HEK293T (cell line): ENCODE measurements around the gene C1orf226.

Source experiments
- BHLHE40 ChIP-seq: fragments of 450-650 bp; IDR thresholded peaks from 2 replicates; pipeline ENCODE4 v1.6.1; 2016; ENCODE audit warnings: mild to moderate bottlenecking, moderate library complexity, borderline replicate concordance
- FOXA1 ChIP-seq: fragments of 450-650 bp; IDR thresholded peaks from 2 replicates; pipeline ENCODE4 v1.6.1; 2016; ENCODE audit warnings: mild to moderate bottlenecking
- FOXK2 ChIP-seq: fragments of 450-650 bp; IDR thresholded peaks from 2 replicates; pipeline ENCODE4 v1.6.1; 2016; ENCODE audit warnings: mild to moderate bottlenecking
- HDGF ChIP-seq: fragments of 450-650 bp; IDR thresholded peaks from 2 replicates; pipeline ENCODE4 v1.6.1; 2017; ENCODE audit warnings: antibody characterized with exemption, borderline replicate concordance
- LEF1 ChIP-seq: fragments of 450-650 bp; IDR thresholded peaks from 2 replicates; pipeline ENCODE4 v1.6.1; 2017; ENCODE audit warnings: mild to moderate bottlenecking, borderline replicate concordance
- PKNOX1 ChIP-seq: fragments of 450-650 bp; IDR thresholded peaks from 2 replicates; pipeline ENCODE4 v1.6.1; 2016
- TARDBP ChIP-seq: fragments of 450-650 bp; IDR thresholded peaks from 2 replicates; pipeline ENCODE4 v1.6.1; 2016

GRCh38 chr1:162430583-162430982 is 49.1 kb downstream of the C1orf226 start:
- TF ChIP-seq HDGF, result no peak
- no peak for TF ChIP-seq BHLHE40
- no peak for TF ChIP-seq PKNOX1
- no peak for TF ChIP-seq LEF1
- TF ChIP-seq TARDBP, result no peak
- no peak for TF ChIP-seq FOXK2
- no peak for TF ChIP-seq FOXA1
